Inflammatory macrophage treated with lipopolysaccharide for 4 hours (primary cell): Measurements from ENCODE around the gene THSD4.

Experiments
- DNase-seq: peaks from one replicate; pipeline ENCODE4 v3.0.0-alpha.2; 2020

The THSD4 gene

DNA sequence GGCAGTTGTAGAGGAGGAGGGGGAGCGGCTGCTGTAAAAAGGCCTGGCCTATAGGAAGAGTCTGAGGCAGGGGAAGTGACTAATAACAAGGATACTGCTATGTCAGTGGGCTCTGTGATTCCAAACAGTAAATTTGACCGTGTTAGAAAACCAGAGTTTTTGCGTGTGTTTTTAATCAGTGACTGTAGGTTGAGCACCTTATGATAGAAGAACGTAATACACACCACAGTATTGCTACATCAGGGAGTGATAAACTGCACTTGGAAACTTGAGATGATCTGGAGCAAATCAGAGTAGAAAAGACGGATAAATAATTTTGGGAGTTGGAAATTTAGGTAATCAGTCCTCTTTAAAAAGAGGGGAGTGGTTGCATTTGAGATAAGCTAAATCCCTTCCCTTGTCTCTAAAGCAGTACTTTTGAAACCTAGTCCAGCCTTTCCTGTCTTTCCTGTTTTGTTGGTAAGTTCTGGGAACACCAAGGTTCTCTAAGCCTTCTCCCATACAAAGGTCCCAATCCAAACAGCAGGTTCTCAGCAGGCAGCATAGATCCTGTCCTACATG lies 564.6 kb downstream of the THSD4 start:
- no peak for DNase-seq

DNA sequence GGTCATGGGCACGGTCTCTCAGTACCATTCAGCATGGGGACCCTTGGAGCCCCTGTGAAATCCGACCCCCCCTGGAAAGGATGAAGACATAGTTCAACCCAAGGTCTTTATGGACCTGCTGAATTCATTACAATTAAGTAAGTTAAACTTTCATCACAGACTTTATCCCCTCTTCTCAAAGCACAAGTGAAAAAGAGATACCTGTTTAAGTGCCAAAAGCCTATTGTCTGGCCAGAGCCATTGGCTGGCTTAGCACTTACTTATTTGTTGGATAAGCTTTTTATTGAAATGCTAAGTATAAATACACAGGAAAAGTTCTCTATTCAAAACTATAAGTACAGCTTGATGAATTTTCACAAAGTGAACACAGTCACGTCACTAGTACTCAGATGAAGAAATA lies 566.7 kb downstream of the THSD4 start:
- no peak for DNase-seq

DNA sequence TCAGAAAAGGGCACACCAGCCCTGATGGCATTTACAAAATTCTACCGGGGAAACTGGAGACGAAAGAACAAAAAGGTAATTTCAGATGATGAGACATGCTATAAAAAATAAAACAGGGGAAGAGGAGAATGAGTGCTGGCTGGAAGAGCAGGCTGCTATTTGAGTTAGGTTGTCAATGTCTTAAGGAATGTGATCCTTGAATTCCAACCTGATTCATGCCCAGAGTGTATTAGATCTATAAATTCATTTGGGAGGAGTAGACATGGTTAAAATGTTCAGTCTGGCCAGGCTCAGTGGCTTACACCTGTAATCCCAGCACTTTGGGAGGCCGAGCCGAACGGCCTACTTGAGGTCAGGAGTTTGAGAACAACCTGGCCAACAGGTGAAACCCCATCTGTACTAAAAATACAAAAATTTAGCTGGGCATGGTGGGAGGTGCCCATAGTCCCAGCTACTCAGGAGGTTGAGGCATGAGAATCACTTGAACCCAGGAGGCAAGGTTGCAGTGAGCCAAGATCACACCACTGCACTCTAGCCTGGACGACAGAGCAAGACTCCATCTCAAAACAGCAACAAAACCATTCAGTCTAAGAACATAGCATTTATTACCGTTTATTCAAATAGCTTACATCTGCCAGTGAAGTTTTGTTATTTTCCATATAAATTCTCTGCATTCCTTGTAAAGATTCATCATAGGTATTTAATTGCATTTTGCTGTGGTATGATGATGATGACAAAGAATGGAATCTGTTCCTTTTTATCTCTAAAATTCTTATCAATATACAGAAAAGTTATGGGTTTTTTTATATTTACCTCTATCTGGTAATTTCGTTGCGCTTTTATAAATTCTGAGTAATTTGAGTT lies 568.4 kb downstream of the THSD4 start:
- DNase-seq, result no peak

DNA sequence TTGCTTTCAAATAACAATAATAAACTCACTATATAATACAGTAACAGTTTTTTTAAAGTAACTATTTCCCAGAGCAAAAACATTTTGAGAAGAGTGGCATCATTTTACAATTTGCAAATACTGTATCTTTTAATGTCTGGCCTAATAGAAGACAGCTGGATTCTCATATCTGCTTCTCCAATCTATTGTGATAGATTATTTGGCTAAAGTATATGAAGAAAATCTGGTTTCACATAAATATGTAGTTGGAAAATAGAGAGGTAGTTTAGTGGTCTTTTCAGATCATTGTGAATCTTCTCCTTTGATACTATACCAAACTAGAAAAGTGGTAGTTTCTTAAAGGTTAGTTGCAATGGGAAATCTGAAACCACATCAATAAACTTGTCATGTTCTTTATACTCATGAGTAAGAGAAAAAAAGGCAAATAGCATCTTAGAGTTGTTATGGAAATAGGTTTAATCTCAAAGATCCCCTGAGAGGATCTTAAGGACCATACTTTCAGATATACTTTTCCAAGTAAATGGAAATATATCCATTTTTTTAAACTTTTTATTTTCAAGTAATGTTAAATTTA lies 570.2 kb downstream of the THSD4 start:
- DNase-seq, result no peak

DNA sequence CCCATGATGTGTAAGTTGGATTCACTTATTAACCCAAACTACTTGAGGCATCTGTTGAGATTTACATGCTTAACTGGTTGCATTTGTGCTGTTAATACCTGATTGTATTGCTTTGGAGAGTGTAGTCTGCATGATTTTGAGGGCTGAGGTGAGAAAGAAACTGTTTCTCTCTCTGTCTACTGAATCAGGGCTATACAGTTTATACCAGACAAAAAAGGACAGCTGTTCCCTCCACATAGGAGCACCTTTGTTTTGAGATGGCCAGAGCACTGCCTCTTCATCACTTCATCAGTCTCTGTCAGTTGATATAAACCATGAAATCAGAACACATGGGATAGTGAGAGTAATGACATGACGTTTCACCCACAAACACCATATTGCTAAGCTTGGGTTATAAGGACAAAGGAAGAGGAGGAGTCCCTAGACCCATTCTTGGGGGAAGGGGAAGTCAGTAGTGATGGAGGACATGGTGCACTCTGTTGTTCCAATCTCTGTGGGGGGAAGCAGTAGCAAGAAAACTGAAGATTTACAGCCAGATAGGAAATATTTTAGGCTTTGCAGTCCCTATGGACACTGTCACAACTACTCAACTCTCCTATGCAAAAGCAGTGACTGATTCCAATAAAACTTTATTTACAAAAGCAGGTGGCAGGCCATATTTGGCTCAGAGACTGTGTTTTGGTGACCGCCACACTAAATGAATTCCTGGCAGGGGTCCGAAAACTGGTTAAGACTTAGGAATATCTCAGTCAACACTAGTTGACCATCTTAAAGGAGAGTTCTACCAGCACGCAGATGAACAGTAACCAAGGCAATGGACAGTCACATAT lies 571.2 kb downstream of the THSD4 start:
- DNase-seq, result no peak

DNA sequence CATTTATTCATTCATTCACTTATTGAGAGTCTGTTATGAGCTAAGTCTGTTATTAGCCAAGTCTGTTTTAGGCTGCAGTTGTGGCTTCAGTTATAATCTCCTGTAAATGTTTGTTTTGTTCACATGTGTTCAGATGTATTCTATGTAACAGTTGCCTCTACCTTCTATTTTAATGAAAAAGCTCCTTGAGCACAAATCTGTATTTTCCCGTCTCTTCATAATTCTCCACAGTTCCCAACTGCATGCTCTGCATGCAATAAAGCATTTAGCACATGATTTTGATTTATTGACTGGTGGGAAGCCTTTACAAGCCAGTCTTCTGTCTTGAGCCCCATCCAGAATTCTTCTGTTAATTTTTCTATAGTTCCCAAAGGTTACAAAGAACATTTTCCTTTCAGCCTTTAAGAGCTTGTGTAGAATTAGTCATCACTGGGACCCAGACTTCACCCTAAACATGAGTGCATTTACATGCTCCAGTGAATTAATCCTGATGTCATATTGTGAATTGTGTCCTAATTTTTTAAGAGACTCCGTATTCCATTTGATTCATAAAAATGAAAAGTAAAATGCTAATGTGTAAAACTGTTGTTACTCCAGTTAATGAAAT lies 572.7 kb downstream of the THSD4 start:
- no peak for DNase-seq

DNA sequence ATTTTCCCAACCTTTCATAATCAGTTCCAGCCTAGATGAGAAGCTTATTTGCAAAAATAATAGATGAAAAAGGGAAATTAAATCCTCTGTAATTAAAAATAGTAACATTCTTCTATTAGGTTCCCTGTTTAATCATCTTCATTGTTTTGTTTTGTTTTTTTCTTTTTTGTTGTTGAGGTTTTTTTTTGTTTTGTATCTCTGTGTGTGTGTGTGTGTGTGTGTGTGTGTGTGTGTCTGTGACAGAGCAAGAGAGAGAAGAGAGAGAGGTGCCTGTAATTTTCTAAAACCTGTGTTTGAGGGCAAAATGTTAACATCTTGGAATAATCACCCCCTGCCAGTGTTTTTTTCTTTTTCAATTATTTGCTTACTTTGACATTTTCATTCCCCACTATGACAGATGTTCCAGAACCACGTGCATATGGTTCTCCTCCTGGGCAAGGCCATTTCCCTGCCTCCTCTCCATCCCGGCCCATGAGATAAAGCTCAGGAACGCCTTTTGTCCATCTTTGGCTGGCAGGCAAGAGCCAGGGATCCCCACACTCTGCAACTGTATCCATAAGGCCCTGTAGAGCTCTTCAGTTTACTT lies 573.3 kb downstream of the THSD4 start:
- DNase-seq, result no peak

DNA sequence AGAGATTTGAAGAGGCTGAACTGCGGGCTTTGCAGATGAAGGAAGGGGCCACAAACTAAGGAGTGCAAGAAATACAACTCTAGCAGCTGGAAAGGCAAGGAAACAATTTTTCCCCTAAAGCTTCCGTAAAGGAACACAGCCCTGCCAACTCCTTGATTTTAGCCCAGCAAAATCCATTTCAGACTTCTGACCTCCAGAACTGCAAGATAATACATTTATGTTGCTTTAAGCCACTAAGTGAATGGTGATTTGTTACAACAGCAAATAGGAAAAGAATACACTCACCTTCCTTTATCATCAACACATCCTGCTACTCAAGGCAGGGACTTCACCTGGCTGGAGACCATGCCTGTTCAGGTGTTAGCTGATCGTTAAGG lies 575.8 kb downstream of the THSD4 start:
- no peak for DNase-seq

DNA sequence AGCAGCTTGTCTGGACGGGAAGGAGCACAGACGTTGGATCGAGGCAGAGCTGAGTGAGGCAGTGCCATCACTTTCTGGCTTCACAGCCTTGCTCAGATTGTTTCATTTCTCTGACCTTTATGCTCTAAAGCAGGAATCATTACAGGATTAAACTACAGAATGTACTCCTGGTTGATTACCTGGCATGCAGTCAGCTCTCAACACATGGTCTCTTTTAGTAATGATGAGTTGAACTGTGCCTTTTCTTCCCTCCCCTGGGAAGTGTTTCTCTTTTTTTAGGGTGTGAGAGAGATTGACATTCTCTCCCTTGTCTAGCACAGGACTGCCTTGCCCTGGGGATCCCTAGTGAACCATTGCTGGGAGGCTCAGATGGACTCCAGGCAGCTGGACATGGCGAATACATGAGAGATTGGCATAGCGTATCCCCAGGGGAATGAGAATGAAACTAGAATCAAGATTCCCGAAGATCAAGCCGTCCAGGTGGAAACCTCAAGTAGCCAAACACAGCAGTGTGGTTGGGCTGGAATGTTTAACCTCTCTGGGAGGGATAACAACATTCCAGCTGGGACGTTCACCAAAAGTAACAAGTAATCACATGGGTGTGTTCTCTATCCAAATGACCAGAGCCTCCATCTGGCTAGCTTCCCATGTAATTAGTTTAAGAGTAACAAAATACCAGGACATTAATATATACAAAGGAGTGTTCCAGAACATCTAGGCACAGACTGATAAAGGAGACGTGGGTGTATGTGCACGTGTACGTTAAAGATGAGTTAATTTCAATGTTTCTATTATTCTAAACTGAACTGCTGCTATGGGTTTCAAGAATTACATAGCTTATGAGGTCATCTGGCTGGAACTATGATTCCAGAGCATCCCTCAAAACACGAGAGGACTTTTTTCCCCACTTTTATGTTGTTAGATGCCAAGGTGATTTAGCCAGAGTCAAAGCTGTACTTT lies 576.5 kb downstream of the THSD4 start:
- DNase-seq, result no peak

DNA sequence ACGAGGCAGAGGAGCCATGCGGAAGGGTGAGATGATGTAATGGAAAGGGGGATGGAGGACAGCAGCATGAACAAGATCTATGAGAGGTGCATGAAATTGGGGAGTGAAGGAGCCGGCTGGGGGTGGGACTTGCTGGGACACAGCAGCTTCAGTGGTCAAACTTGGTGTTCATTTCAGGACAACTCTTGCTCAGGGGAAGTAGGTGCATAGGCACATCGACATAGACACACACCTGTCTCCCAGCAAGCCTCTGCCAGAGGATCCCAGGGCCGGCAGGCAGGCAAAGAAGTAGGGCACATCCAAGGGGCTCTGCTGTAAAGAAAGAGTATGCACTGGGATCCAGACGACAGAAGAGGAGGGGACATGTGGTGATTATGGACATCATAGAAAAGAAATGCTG lies 582.0 kb downstream of the THSD4 start:
- no peak for DNase-seq

DNA sequence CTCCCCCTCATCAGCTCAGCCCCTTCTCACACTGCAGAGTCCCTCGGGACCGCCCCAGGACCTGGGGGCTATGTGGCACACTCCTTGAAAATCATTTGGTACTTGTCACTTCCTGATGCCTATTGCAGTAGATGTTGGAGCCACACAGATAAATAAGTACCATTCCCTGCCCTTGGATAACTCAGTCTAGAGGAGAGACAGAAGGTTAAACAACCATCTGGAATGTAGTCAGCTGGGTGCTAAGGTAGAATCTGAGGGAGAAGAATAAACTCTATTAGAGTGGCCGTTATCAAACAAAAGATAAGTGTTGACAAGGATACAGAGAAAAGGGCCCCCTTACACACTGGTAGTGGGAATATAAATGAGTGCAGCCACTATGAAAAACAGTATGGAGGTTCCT lies 582.8 kb downstream of the THSD4 start:
- DNase-seq, result no peak

DNA sequence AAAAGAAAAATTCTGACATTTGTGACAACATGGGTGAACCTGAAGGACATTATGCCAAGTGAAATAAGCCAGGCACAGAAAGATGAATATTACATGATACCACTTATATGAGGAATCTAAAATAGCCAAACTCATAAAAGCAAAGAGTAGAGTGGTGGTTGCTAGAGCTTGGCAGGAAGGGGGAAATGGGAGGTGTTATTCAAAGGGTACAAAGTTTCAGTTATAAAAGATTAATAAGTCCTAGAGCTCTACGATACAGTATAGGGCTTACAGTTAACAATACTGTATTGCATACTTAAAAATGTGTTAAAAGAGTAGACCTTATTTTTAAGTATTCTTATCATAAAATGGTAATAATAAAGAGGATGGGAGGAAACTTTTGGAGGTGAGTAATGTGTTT lies 583.5 kb downstream of the THSD4 start:
- DNase-seq, result no peak

DNA sequence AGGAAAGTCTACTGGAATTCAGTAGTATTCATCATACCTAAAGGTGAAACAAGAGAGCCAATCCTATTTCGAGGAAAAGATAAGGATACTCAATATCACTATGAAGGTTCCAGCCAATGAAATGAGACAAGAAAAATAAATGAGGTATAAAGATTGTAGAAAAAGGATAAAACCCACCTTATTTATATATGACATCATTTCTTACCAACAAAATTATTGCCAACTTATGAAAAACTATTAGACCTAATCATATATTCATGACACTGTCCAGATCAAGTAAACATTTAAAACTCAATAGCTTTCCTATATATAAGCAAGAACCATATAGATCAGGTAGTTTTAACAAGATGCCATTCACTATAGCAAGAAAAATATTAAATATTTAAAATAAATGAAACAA lies 584.7 kb downstream of the THSD4 start:
- no peak for DNase-seq

DNA sequence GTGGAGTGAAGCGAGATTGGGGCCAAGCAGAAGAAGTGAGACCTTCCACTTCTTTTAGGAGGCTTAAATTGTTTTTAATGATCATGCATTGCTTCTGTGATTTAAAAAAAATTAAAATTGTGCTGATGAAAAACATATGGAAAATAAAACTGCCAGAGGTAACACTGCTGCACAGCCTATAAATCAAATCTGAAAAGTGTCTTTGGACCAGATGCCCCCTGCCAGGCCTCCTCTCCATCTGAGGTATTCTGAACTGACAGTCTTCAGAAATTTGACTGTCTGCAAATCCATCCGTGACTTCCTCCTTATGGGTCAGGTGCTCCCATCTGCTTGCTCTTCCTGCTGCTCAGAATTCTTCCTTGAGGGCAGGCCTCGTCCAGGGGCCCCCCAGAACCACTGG lies 586.5 kb downstream of the THSD4 start:
- DNase-seq, result no peak

DNA sequence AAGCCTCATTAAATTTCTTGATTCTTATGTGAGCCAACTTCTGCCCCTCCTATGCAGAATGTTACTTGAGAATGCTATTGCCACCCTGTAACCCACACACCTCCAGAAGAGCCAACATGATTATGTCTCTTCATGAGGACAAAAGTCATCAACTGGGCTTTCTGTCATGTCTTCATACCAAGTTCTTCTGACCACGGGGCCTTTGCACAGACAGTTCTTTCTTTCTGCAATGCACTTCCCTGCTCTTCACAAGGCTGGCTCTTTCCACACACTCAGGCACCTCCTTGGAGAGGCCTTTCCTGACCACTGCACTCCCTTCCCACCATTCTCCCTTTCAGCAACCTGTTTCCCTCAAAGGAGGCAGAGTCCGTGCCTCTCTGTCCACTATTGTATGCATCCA lies 587.2 kb downstream of the THSD4 start:
- DNase-seq, result no peak

DNA sequence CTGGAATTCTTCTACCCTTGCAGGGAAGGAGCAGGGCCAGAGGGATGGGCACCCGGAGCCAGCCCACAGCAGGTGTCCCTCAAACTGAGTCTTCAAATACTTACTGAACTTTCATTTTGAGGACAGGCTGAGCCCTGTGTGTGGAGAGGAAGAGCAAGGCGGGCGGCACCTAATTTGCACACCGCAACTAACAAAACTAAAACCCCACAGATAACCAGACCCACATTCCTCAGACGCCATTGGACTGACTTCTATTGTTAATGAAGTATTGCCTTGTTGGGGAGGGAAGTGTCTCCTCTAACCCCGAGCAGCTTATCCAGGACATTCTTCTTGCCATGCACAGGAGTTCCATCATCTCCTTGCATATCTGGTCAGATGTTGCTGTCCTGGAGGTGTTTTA lies 589.9 kb downstream of the THSD4 start:
- no peak for DNase-seq

DNA sequence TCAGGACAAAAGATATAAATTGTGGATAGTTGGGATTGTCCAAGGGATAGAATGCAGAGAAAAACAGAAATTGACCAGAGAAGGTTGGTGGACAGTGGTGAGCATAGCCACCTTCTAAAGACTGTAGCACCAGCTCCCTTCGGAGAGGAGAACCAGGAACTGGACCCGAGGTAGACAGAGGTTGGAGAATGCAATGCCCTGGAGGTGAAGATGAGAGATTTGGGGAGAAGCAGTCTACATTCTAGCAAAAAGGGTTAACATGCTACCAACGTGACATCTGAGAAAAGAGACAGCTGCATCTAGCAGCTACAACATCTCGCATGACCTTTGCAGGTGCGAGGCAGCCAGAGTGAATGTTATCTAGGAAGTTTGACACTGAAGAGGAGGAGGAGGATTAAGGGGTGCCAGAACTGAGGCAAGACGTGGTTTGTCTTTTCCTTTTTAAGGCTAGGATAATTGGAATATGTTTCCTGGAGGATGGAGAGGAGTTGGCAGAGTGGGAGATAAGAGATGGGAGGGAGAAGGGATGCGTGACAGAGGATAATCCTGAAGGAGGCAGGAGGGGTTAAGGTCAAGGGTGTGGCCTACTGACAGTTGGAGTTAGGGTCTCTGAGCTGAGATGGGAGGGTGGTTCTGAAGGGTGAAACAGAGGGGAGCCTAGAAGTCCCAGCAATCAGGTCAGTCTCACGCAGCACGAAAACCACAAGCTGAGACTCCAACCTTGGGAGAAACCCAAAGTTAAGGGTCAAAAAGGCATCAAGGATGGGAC lies 591.4 kb downstream of the THSD4 start:
- DNase-seq, result no peak

DNA sequence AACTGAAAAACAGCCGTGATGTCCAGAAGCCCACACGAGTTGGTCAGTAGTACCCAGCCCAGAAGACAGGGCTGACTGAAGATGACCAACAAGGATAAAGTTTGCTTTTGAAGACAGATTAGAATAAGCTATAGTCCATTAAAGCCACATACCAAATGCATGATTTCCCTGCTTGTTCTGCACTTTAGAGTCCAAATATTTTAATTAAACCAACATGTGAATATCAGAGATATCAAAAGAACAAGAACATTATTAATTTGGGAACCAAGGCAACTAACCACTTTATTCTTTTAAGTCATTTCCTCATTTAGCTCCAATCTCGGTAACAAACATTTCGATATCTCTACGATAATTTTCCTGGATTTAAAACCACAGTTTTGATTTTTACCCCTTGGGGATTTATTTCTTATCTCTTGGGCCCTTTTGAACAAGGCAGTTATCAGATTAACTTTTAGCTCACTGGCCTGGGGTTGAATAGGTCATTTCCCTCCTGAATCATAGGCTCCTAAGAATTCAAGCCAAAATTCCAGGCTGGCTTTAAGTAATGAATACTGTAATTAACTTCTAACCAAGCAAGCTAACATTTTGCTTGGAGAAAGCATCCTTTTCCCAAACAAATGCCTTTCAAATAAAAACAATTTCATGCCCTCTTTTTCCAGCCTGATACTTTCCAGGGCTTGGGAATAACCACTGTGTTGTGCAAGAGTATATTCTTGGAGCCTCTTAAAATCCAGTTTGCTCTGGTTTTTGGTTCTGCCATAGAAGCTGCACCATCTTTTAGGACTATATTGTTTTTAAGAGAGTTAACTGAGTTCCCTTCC lies 592.2 kb downstream of the THSD4 start:
- no peak for DNase-seq

DNA sequence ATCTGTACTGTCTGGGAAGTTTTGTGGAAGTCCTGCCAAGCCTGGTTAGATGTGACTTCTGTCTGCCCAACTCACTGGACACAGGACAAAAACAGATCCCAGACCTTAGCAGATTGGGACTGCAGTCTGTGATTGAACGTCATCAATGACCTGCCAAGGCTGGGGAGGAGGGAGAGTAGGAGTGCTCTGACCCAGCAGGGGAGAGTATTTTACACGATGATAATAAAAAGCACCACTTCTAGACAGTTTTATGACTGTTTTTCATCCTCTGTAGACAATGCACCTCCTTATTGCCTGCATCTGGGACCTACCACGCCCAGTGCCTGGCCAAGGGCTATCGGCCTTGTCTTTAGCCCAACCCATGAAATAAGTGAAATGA lies 592.8 kb downstream of the THSD4 start:
- DNase-seq, result no peak

DNA sequence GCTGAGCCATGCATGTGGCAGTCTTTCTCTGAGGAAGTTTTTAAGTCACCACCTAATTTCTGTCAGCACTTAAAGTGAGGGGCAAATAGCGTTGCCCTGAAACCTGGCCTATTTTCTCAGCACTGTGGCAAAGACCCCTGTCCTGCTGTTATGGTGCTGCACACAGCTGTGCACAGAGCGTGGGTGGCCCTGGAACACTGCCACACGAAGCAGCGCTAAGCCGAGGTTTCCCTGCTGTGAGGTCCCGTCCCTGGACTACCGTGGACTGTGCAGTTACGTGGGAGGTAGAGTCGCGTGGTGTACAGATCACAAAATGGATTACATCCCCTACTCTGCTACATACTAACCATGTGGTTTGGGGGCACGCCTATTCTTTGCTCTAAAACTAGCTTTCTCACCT lies 593.5 kb downstream of the THSD4 start:
- DNase-seq, result no peak
